GM12891 (cell line): ENCODE measurements around the gene LATS2.

Experiments
- PAX5 ChIP-seq: IDR thresholded peaks from 2 replicates; pipeline ENCODE4 v1.6.1; 2011; ENCODE audit warnings: low read length, moderate library complexity, mild to moderate bottlenecking; ENCODE audit not compliant: insufficient read depth, severe bottlenecking
- POLR2A ChIP-seq: IDR thresholded peaks from 2 replicates; pipeline ENCODE4 v1.6.1; 2011; ENCODE audit warnings: low read depth, low read length, control low read depth
- POLR2AphosphoS5 ChIP-seq: IDR thresholded peaks from 2 replicates; pipeline ENCODE4 v1.6.1; 2011; ENCODE audit warnings: low read depth, low read length, control low read depth
- POU2F2 ChIP-seq: IDR thresholded peaks from 2 replicates; pipeline ENCODE4 v1.6.1; 2011; ENCODE audit warnings: low read depth, mild to moderate bottlenecking, control low read depth, low read length, moderate library complexity
- SPI1 ChIP-seq: IDR thresholded peaks from 2 replicates; pipeline ENCODE4 v1.6.1; 2011; ENCODE audit warnings: low read depth, low read length, control low read depth
- TAF1 ChIP-seq: IDR thresholded peaks from 2 replicates; pipeline ENCODE4 v1.6.1; 2011; ENCODE audit warnings: low read depth, low read length, control low read depth

- TF ChIP-seq TAF1 (no peak), POLR2A (no peak), POLR2AphosphoS5 (no peak), SPI1 (no peak), PAX5 (no peak), POU2F2 (no peak)
Measured at GRCh38 chr13:20953245-20953931, 108.0 kb downstream of the LATS2 start.
